K562 (cell line): ENCODE results near the gene OBSCN. TPM values are rescaled to one million over a fixed set of nuclear protein-coding genes. Genes with fewer than 3 reads are reported as not detected.
A peak's percentile ranks its signal among the peaks of the same experiment; 100 is the strongest.

ENCODE experiments used
- BRD4 ChIP-seq: fragments of 200-600 bp; sonication (generic); IDR thresholded peaks from 2 replicates; pipeline ENCODE4 v1.6.1; 2017; ENCODE audit warnings: inconsistent platforms
- CBX8 ChIP-seq: fragments of 200-600 bp; sonication (generic); IDR thresholded peaks from 2 replicates; pipeline ENCODE4 v1.6.1; 2012; ENCODE audit warnings: borderline replicate concordance, mixed run types, low read depth, mild to moderate bottlenecking, moderate library complexity, mixed read lengths, low read length, control low read depth, inconsistent platforms; ENCODE audit not compliant: poor library complexity, severe bottlenecking; ENCODE audit errors: extremely low read depth
- EWSR1 ChIP-seq: fragments of 450-650 bp; IDR thresholded peaks from 2 replicates; pipeline ENCODE4 v1.6.1; 2018; ENCODE audit warnings: borderline replicate concordance, mild to moderate bottlenecking, low read depth, moderate library complexity; ENCODE audit not compliant: partially characterized antibody
- FOXA3 ChIP-seq, 2 experiments: fragments of 450-650 bp in 1 of 2; sonication (generic) in 1 of 2; formaldehyde crosslinking; IDR thresholded peaks in 1 of 2; conservative IDR thresholded peaks in 1 of 2; 2 replicates each; pipeline versions ENCODE4 v1.4.0 to v1.8.0; 2020 to 2022; ENCODE audit warnings: mild to moderate bottlenecking in 2 of 2, missing genetic modification reagents in 1 of 2
- GABPB1 ChIP-seq: sonication (generic); formaldehyde crosslinking; IDR thresholded peaks from 2 replicates; pipeline ENCODE4 v1.8.0; 2022; ENCODE audit warnings: mild to moderate bottlenecking, missing genetic modification reagents
- GTF2F1 ChIP-seq: IDR thresholded peaks from 2 replicates; pipeline ENCODE4 v1.6.1; 2011; ENCODE audit warnings: low read depth, low read length, improper control_type of control experiment
- RAD21 ChIP-seq, 2 experiments: fragments of 250-450 bp in 1 of 2; fragments of 450-650 bp in 1 of 2; sonication (Bioruptor Pico) in 1 of 2; formaldehyde crosslinking in 1 of 2; IDR thresholded peaks in 1 of 2; conservative IDR thresholded peaks in 1 of 2; 2 replicates each; pipeline versions ENCODE4 v1.4.0 to v1.8.0; 2020 to 2022; ENCODE audit warnings: mild to moderate bottlenecking in 2 of 2, moderate library complexity in 1 of 2
- RBM34 ChIP-seq: fragments of 200-400 bp; formaldehyde crosslinking; IDR thresholded peaks from 2 replicates; pipeline ENCODE4 v1.6.1; 2018; ENCODE audit warnings: low read length, borderline replicate concordance; ENCODE audit not compliant: insufficient read depth
- SMAD1 ChIP-seq: fragments of 150-350 bp; IDR thresholded peaks from 2 replicates; pipeline ENCODE4 v1.6.1; 2014; ENCODE audit warnings: low read length, low read depth; ENCODE audit not compliant: partially characterized antibody
- SNRNP70 ChIP-seq: fragments of 200-400 bp; formaldehyde crosslinking; optimal IDR thresholded peaks from 2 replicates; pipeline ENCODE3; 2017; ENCODE audit warnings: low read depth, low read length
- STAT5A ChIP-seq: IDR thresholded peaks from 2 replicates; pipeline ENCODE4 v1.6.1; 2012; ENCODE audit warnings: low read length, inconsistent platforms, borderline replicate concordance
- TAF15 ChIP-seq: fragments of 200-400 bp; formaldehyde crosslinking; IDR thresholded peaks from 2 replicates; pipeline ENCODE4 v1.6.1; 2017; ENCODE audit warnings: mild to moderate bottlenecking, low read depth, low read length, moderate library complexity
- ZFPM2 ChIP-seq: fragments of 250-450 bp; sonication (Bioruptor Pico); IDR thresholded peaks from 2 replicates; pipeline ENCODE4 v1.5.1; 2022; ENCODE audit warnings: mild to moderate bottlenecking
- ZNF57 ChIP-seq: fragments of 450-650 bp; formaldehyde crosslinking; IDR thresholded peaks from 2 replicates; pipeline ENCODE4 v1.4.0; 2020; ENCODE audit warnings: mild to moderate bottlenecking, moderate library complexity
- ZNF644 ChIP-seq: fragments of 200-800 bp; sonication (Bioruptor generic); IDR thresholded peaks from 2 replicates; pipeline ENCODE4 v1.6.1; 2016; ENCODE audit warnings: low read depth, missing genetic modification characterization, missing compliant biosample characterization
- polyA plus RNA-seq, 8 experiments: library from polyadenylated mRNA; depleted of rRNA in 4 of 8; stranded (reverse) in 5 of 8; unstranded in 3 of 8; fragments of >200 nt; fragmentation: Nextera tagmentation in 2 of 8; fragmentation: Illumina TruSeq in 1 of 8; extraction: Ambion mirVana in 2 of 8; extraction: Trizol in 1 of 8; gene quantifications; 2 replicates each; pipeline versions ENCODE4 v1.2.1 to v1.2.3, GENCODE V29; 2011 to 2014; ENCODE audit warnings: inconsistent platforms in 1 of 8, missing spikeins in 1 of 8
- total RNA-seq, 7 experiments: library from RNA; depleted of rRNA in 6 of 7; stranded (reverse); fragments of >200 nt in 6 of 7; fragmentation: Illumina TruSeq in 2 of 7; extraction: Trizol in 2 of 7; gene quantifications; 2 replicates each; pipeline versions ENCODE4 v1.2.1 to v1.2.3, GENCODE V29; 2011 to 2021; ENCODE audit warnings: low replicate concordance in 1 of 7
- TF ChIP-seq, protein P1 (sequence below), 2 experiments: fragments of 450-650 bp; conservative IDR thresholded peaks; 2 replicates each; pipeline ENCODE4 v1.6.1; 2017; ENCODE audit warnings: mild to moderate bottlenecking in 2 of 2, moderate library complexity in 2 of 2
- TF ChIP-seq, protein P2 (sequence below): fragments of 450-650 bp; IDR thresholded peaks from one replicate; pipeline ENCODE4 v1.6.1; 2018; ENCODE audit warnings: mild to moderate bottlenecking, moderate library complexity; ENCODE audit not compliant: partially characterized antibody
- TF ChIP-seq, protein P3 (sequence below): fragments of 450-650 bp; IDR thresholded peaks from 2 replicates; pipeline ENCODE4 v1.6.1; 2016; ENCODE audit warnings: mild to moderate bottlenecking

Gene OBSCN
- total and polyA plus RNA-seq, 9 of the 15 experiments (the other 6 are each of a cell fraction or from before 2014, with no cell fraction given) = 0.18 to 19.7 (median 3.6) TPM

DNA sequence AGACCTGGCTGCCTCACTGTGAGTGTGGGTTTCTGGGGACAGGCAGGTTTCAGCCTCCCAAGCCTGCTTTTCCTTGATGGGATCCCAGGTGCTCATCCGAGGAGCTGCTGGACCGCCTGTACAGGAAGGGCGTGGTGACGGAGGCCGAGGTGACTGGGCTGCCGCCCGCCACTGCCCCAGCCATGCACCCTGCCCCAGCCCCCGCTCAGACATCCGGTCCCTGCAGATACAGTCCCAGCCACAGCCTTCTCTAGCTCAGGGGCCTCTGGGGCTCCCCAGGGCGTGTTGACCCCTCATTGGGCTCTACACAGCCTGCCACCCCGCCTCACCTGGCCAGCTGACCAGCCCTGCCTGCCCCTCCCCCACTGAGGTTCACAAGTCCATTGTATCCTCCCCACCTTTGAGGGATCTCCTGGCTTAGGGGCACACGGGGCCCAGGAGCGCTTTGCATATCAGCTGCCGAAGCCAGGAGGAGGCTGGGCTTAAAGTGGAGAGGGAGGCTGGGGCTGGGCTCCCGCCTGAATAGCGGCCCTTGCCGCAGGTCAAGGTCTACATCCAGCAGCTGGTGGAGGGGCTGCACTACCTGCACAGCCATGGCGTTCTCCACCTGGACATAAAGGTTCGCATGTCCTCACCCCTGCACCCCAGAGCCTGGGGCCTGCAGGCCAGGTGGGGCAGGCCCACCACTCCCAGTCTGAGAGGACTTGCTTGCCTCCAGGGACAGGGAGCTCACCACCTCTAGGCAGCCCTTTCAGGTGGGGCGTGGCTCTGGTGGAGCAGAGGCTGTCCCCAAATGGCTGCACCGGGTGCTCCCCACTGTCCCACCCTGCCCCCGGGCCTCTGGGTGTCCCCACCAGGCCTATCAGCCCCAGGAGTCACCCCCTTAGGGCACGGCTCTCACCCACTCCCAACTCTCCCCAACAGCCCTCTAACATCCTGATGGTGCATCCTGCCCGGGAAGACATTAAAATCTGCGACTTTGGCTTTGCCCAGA, 160.3 kb downstream of the OBSCN start (continued):
- TF ChIP-seq, protein P1, sequence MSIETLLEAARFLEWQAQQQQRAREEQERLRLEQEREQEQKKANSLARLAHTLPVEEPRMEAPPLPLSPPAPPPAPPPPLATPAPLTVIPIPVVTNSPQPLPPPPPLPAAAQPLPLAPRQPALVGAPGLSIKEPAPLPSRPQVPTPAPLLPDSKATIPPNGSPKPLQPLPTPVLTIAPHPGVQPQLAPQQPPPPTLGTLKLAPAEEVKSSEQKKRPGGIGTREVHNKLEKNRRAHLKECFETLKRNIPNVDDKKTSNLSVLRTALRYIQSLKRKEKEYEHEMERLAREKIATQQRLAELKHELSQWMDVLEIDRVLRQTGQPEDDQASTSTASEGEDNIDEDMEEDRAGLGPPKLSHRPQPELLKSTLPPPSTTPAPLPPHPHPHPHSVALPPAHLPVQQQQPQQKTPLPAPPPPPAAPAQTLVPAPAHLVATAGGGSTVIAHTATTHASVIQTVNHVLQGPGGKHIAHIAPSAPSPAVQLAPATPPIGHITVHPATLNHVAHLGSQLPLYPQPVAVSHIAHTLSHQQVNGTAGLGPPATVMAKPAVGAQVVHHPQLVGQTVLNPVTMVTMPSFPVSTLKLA (conservative IDR thresholded peaks at IDR 0.05) = peak in 1 of 2 experiments; percentile 86; a peak in 3 of 4 replicates
- TF ChIP-seq CBX8 (no peak), RBM34 (no peak), ZNF57 (no peak), GABPB1 (CRISPR knock-in tag) (peak; percentile 74), STAT5A (no peak), ZFPM2 (CRISPR knock-in tag) (no peak), GTF2F1 (0 out of 2 replicates have a peak, but pooled peaks have one; percentile 34), TAF15 (no peak), SNRNP70 (no peak), ZNF644 (tag) (no peak), BRD4 (no peak), SMAD1 (peak; percentile 18), EWSR1 (no peak), RAD21 (CRISPR knock-in tag; conservative IDR thresholded peaks at IDR 0.05 in 1 of 2, IDR thresholded peaks at IDR 0.05 in 1 of 2) (peak; percentile 13 to 23; a peak in 3 of 4 replicates), FOXA3 (CRISPR knock-in tag; conservative IDR thresholded peaks at IDR 0.05 in 1 of 2, IDR thresholded peaks at IDR 0.05 in 1 of 2) (peak in 1 of 2 experiments; percentile 24; a peak in 1 of 4 replicates)
- TF ChIP-seq, protein P2, sequence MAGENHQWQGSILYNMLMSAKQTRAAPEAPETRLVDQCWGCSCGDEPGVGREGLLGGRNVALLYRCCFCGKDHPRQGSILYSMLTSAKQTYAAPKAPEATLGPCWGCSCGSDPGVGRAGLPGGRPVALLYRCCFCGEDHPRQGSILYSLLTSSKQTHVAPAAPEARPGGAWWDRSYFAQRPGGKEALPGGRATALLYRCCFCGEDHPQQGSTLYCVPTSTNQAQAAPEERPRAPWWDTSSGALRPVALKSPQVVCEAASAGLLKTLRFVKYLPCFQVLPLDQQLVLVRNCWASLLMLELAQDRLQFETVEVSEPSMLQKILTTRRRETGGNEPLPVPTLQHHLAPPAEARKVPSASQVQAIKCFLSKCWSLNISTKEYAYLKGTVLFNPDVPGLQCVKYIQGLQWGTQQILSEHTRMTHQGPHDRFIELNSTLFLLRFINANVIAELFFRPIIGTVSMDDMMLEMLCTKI = no peak
- TF ChIP-seq, protein P3, sequence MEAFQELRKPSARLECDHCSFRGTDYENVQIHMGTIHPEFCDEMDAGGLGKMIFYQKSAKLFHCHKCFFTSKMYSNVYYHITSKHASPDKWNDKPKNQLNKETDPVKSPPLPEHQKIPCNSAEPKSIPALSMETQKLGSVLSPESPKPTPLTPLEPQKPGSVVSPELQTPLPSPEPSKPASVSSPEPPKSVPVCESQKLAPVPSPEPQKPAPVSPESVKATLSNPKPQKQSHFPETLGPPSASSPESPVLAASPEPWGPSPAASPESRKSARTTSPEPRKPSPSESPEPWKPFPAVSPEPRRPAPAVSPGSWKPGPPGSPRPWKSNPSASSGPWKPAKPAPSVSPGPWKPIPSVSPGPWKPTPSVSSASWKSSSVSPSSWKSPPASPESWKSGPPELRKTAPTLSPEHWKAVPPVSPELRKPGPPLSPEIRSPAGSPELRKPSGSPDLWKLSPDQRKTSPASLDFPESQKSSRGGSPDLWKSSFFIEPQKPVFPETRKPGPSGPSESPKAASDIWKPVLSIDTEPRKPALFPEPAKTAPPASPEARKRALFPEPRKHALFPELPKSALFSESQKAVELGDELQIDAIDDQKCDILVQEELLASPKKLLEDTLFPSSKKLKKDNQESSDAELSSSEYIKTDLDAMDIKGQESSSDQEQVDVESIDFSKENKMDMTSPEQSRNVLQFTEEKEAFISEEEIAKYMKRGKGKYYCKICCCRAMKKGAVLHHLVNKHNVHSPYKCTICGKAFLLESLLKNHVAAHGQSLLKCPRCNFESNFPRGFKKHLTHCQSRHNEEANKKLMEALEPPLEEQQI = no peak
